ENCODE data around the gene SERAC1.

- TF ChIP-seq SIN3A (IDR thresholded peaks at IDR 0.05; ENCODE audit: borderline replicate concordance, insufficient read depth, low read length) (no peak), POLR2AphosphoS5 (IDR thresholded peaks at IDR 0.05; ENCODE audit: low read depth, low read length) (no peak), TAF1 (IDR thresholded peaks at IDR 0.05; ENCODE audit: borderline replicate concordance, insufficient read depth, low read length) (no peak), REST (IDR thresholded peaks at IDR 0.05; ENCODE audit: insufficient read depth in 1 of 2, low read depth in 2 of 2, low read length in 2 of 2) (no peak), FOXP2 (optimal IDR thresholded peaks at IDR 0.05; ENCODE audit: borderline replicate concordance, extremely low read depth, extremely low read length, insufficient read depth) (no peak)
Measured at GRCh38 chr6:158143700-158144099, 24.4 kb downstream of the SERAC1 start.

Measured in PFSK-1 (cell line).